Endodermal cell (in vitro differentiated cells): ENCODE measurements around the gene MSI1. TPM values are rescaled to one million over a fixed set of nuclear protein-coding genes. Genes with fewer than 3 reads are reported as not detected.

Experiments
- DNase-seq: peaks from one replicate; pipeline ENCODE4 v3.0.0-alpha.2; 2017
- H3K27ac ChIP-seq: 2 replicates; pipeline ENCODE4 v1.5.1; 2013; ENCODE audit warnings: mild to moderate bottlenecking, low read depth, low read length, moderate library complexity
- H3K27me3 ChIP-seq: 2 replicates; pipeline ENCODE4 v1.6.1; 2013; ENCODE audit warnings: mild to moderate bottlenecking, low read length, moderate library complexity; ENCODE audit not compliant: insufficient read depth, control insufficient read depth, poor library complexity, severe bottlenecking
- H3K36me3 ChIP-seq: 2 replicates; pipeline ENCODE4 v1.7.0; 2013; ENCODE audit warnings: mild to moderate bottlenecking, low read length, moderate library complexity; ENCODE audit not compliant: control insufficient read depth, insufficient read depth
- H3K4me1 ChIP-seq: one replicate; pipeline ENCODE4 v1.7.0; 2013; ENCODE audit warnings: low read length; ENCODE audit not compliant: control insufficient read depth, insufficient read depth
- H3K4me3 ChIP-seq: 2 replicates; pipeline ENCODE4 v1.5.1; 2013; ENCODE audit warnings: mild to moderate bottlenecking, low read length, moderate library complexity
- H3K9ac ChIP-seq: 2 replicates; pipeline ENCODE4 v1.6.1; 2013; ENCODE audit warnings: mild to moderate bottlenecking, low read length, moderate library complexity; ENCODE audit not compliant: poor library complexity, severe bottlenecking; ENCODE audit errors: extremely low read depth
- H3K9me3 ChIP-seq: 2 replicates; pipeline ENCODE4 v1.6.1; 2013; ENCODE audit warnings: mild to moderate bottlenecking, low read length, moderate library complexity; ENCODE audit not compliant: control insufficient read depth
- H3K27ac Mint-ChIP-seq: 2 replicates; pipeline ENCODE4 v1.8.0; 2020; ENCODE audit warnings: mixed read lengths
- H3K27me3 Mint-ChIP-seq: 2 replicates; pipeline ENCODE4 v1.8.0; 2021; ENCODE audit warnings: mild to moderate bottlenecking, mixed read lengths; ENCODE audit not compliant: insufficient read depth
- H3K36me3 Mint-ChIP-seq: 2 replicates; pipeline ENCODE4 v1.8.0; 2020; ENCODE audit warnings: low read depth, mixed read lengths
- H3K4me1 Mint-ChIP-seq: 2 replicates; pipeline ENCODE4 v1.8.0; 2020; ENCODE audit warnings: mixed read lengths
- H3K4me3 Mint-ChIP-seq: 2 replicates; pipeline ENCODE4 v1.8.0; 2020; ENCODE audit warnings: mild to moderate bottlenecking, moderate library complexity, mixed read lengths
- H3K9me3 Mint-ChIP-seq: 2 replicates; pipeline ENCODE4 v1.8.0; 2020; ENCODE audit warnings: mild to moderate bottlenecking, mixed read lengths
- WGBS, 2 experiments: methylation state at CpG; one replicate each; pipeline versions ENCODE4 v1.1.5 to v1.1.7; 2013; ENCODE audit warnings: missing lambda C conversion rate in 2 of 2, mixed read lengths in 1 of 2; ENCODE audit not compliant: insufficient coverage in 1 of 2, insufficient read length in 1 of 2; 5-methylcytosine and 5-hydroxymethylcytosine counted together
- total RNA-seq, 2 donors: library from RNA; stranded (reverse); fragmentation: NEBNext Ultra II Directional in 1 of 2; extraction: Animal tissue kit (Norgen Biotek cat#: 25700) in 1 of 2; gene quantifications; 2 replicates in 1 of 2; 3 replicates in 1 of 2; pipeline ENCODE4 v1.2.1, GENCODE V29; 2021
- TF ChIP-seq, protein P1 (sequence below): fragments of 200-600 bp; sonication (generic); conservative IDR thresholded peaks from 2 replicates; pipeline ENCODE4 v1.5.0; 2021; ENCODE audit warnings: antibody characterized with exemption, mild to moderate bottlenecking

The MSI1 gene
- total RNA-seq, 2 donors from 2014 or later, result 92.8 to 105 TPM

GRCh38 chr12:120353136-120353535 lies 15.8 kb downstream of the MSI1 start:
- Histone ChIP-seq H3K27ac (no peak overlapping the region), H3K4me1 (no peaks in the 10 kb centered on the region), H3K4me3 (no peak overlapping the region), H3K9me3 (no peaks in the 10 kb centered on the region), H3K9ac (no peak overlapping the region), H3K36me3 (peaks cover 87% of the 10 kb centered on the region), H3K27me3 (no peaks in the 10 kb centered on the region)
- no peaks in the 10 kb centered on the region for H3K9me3 Mint-ChIP-seq
- no peaks in the 10 kb centered on the region for H3K27me3 Mint-ChIP-seq
- no peak overlapping the region for H3K4me3 Mint-ChIP-seq
- TF ChIP-seq, protein P1, sequence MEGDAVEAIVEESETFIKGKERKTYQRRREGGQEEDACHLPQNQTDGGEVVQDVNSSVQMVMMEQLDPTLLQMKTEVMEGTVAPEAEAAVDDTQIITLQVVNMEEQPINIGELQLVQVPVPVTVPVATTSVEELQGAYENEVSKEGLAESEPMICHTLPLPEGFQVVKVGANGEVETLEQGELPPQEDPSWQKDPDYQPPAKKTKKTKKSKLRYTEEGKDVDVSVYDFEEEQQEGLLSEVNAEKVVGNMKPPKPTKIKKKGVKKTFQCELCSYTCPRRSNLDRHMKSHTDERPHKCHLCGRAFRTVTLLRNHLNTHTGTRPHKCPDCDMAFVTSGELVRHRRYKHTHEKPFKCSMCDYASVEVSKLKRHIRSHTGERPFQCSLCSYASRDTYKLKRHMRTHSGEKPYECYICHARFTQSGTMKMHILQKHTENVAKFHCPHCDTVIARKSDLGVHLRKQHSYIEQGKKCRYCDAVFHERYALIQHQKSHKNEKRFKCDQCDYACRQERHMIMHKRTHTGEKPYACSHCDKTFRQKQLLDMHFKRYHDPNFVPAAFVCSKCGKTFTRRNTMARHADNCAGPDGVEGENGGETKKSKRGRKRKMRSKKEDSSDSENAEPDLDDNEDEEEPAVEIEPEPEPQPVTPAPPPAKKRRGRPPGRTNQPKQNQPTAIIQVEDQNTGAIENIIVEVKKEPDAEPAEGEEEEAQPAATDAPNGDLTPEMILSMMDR, result no peak
- H3K36me3 Mint-ChIP-seq, result peaks cover 78% of the 10 kb centered on the region
- 99 to 100% methylated on average over 3 to 6 of the region's 6 CpGs for WGBS, 2 experiments
- no peaks in the 10 kb centered on the region for H3K4me1 Mint-ChIP-seq
- no peak overlapping the region for H3K27ac Mint-ChIP-seq
- no peak for DNase-seq

- no peak overlapping the region for H3K27ac ChIP-seq
- TF ChIP-seq, protein P1, result no peak
- H3K4me1 Mint-ChIP-seq, result no peaks in the 10 kb centered on the region
- H3K27me3 ChIP-seq, result no peaks in the 10 kb centered on the region
- H3K36me3 Mint-ChIP-seq, result peaks cover 77% of the 10 kb centered on the region
- no peaks in the 10 kb centered on the region for H3K9me3 Mint-ChIP-seq
- no peak overlapping the region for H3K4me3 Mint-ChIP-seq
- DNase-seq, result no peak
- peak overlapping the region; percentile 21 for H3K27ac Mint-ChIP-seq
- H3K9me3 ChIP-seq, result no peaks in the 10 kb centered on the region
- no peaks in the 10 kb centered on the region for H3K27me3 Mint-ChIP-seq
- no peak overlapping the region for H3K9ac ChIP-seq
- no peak overlapping the region for H3K4me3 ChIP-seq
- H3K36me3 ChIP-seq, result peaks cover 87% of the 10 kb centered on the region
- no peaks in the 10 kb centered on the region for H3K4me1 ChIP-seq
- WGBS, 2 experiments, result 80 to 92% methylated on average over 1 to 4 of the region's 5 CpGs
Measured at GRCh38 chr12:120352117-120352516, 16.8 kb downstream of the MSI1 start.

- Histone ChIP-seq H3K9me3 (no peaks in the 10 kb centered on the region), H3K9ac (no peak overlapping the region), H3K27me3 (no peaks in the 10 kb centered on the region), H3K4me1 (no peaks in the 10 kb centered on the region), H3K27ac (no peak overlapping the region), H3K4me3 (no peak overlapping the region), H3K36me3 (peaks cover 82% of the 10 kb centered on the region)
- 94 to 99% methylated on average over 13 to 19 of the region's 19 CpGs for WGBS, 2 experiments
- Mint-ChIP-seq H3K36me3 (peaks cover 74% of the 10 kb centered on the region), H3K4me3 (no peak overlapping the region), H3K9me3 (no peaks in the 10 kb centered on the region), H3K4me1 (no peaks in the 10 kb centered on the region), H3K27me3 (no peaks in the 10 kb centered on the region), H3K27ac (peak overlapping the region; percentile 61)
- DNase-seq, result no peak
- TF ChIP-seq, protein P1, result no peak
Measured at GRCh38 chr12:120350576-120351350, 18.2 kb downstream of the MSI1 start.
